ENCODE results near the gene TMEM200A.

DNA sequence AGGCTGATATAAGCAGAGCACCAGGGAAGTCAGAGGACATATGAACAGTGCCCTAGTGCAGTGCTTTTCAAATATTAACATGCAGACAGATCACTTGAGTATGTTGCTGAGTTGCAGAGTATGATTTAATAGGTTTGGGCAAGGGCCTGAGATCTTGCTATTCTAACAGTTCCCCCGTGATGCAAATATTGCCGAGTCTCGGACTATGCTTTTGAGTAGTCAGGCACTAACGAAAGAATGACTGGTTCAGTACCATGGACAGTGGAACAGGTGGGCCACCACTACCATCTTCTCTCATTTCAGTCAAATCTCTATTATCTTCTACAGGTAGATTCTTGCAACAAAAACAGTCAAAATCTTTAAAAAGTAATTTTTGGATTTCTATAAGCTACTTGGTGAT lies 3.7 kb upstream of the TMEM200A start:
- TF ChIP-seq, protein P1, sequence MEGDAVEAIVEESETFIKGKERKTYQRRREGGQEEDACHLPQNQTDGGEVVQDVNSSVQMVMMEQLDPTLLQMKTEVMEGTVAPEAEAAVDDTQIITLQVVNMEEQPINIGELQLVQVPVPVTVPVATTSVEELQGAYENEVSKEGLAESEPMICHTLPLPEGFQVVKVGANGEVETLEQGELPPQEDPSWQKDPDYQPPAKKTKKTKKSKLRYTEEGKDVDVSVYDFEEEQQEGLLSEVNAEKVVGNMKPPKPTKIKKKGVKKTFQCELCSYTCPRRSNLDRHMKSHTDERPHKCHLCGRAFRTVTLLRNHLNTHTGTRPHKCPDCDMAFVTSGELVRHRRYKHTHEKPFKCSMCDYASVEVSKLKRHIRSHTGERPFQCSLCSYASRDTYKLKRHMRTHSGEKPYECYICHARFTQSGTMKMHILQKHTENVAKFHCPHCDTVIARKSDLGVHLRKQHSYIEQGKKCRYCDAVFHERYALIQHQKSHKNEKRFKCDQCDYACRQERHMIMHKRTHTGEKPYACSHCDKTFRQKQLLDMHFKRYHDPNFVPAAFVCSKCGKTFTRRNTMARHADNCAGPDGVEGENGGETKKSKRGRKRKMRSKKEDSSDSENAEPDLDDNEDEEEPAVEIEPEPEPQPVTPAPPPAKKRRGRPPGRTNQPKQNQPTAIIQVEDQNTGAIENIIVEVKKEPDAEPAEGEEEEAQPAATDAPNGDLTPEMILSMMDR (conservative IDR thresholded peaks at IDR 0.05) = no peak
- no peak for TF ChIP-seq ZFX (IDR thresholded peaks at IDR 0.05)
